ENCODE data around the gene PGAP3.

PGAP3 gene

GRCh38 chr17:39633570-39634183, 54.2 kb downstream of the PGAP3 start:
- DNase-seq = no peak

GRCh38 chr17:39632153-39632941, 55.5 kb downstream of the PGAP3 start:
- no peak for DNase-seq

GRCh38 chr17:39631403-39631802, 56.5 kb downstream of the PGAP3 start:
- no peak for DNase-seq

GRCh38 chr17:39629898-39630297, 58.0 kb downstream of the PGAP3 start:
- DNase-seq = no peak

GRCh38 chr17:39629494-39629880, 58.4 kb downstream of the PGAP3 start:
- DNase-seq = no peak

- DNase-seq = no peak
Measured at GRCh38 chr17:39628655-39629493, 59.0 kb downstream of the PGAP3 start.

GRCh38 chr17:39627712-39628516, 59.9 kb downstream of the PGAP3 start:
- no peak for DNase-seq

GRCh38 chr17:39627047-39627711, 60.7 kb downstream of the PGAP3 start:
- no peak for DNase-seq

GRCh38 chr17:39626171-39627046, 61.4 kb downstream of the PGAP3 start, which contains the start of gene PPP1R1B:
PPP1R1B (plus strand) TSS chr17:39626952; CDS start chr17:39627393, 441 bp downstream.
- DNase-seq = no peak

GRCh38 chr17:39625198-39625785, 62.6 kb downstream of the PGAP3 start:
- DNase-seq = no peak

GRCh38 chr17:39624313-39624712, 63.5 kb downstream of the PGAP3 start:
- DNase-seq = no peak

GRCh38 chr17:39623356-39623950, 64.4 kb downstream of the PGAP3 start:
- peak; percentile 88 for DNase-seq

GRCh38 chr17:39622380-39623006, 65.4 kb downstream of the PGAP3 start:
- peak; percentile 49 for DNase-seq

GRCh38 chr17:39621523-39622379, 66.1 kb downstream of the PGAP3 start:
- peak; percentile 91 for DNase-seq

Measured in CD4-positive, alpha-beta T cell treated with Interleukin-12 subunit alpha and Interleukin-12 subunit beta, for 1 hour (primary cell).